ENCODE measurements around the gene RNF227.

RNF227 gene

DNA sequence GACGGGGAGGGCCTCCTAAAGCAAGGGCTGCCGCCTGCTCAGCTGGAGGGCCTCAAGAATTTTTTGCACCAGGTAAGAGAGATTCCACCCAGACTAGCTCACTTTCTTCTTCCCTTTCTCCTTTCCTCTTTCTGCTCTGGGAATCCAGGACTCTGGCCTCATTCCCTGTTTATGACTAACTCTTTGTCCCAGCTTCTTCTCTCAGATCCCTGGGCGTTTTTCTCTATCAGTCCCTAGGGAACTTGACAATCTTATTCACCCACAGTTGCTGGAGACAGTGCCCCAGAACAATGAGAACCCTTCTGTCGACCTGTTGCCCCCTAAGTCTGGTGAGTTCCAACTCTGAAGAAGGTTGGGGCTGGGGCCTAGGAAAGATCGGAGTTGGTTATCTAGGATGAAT lies 31.6 kb upstream of the RNF227 start:
- H3K14ac ChIP-seq (ENCODE audit: low read length), result no peak overlapping the region
- H2AFZ ChIP-seq (ENCODE audit: insufficient read depth, low read length, poor library complexity), result no peak overlapping the region
- no peak overlapping the region for H2BK120ac ChIP-seq (ENCODE audit: insufficient read depth, low read length, poor library complexity)
- H3K27me3 ChIP-seq (ENCODE audit: insufficient read depth, low read length), result no peaks in the 10 kb centered on the region
- no peak overlapping the region for H3K4ac ChIP-seq (ENCODE audit: low read depth, low read length)
- no peak overlapping the region for H2BK12ac ChIP-seq (ENCODE audit: low read length)
- H3K27ac ChIP-seq (ENCODE audit: low read depth, low read length), result no peak overlapping the region
- H3K9ac ChIP-seq (ENCODE audit: low read length), result no peak overlapping the region
- no peak overlapping the region for H3K4me2 ChIP-seq (ENCODE audit: low read length)
- H4K8ac ChIP-seq (ENCODE audit: low read depth, low read length), result no peak overlapping the region
- H3K18ac ChIP-seq (ENCODE audit: low read length), result no peak overlapping the region
- no peaks in the 10 kb centered on the region for H3K4me1 ChIP-seq (ENCODE audit: control insufficient read depth in 1 of 2, insufficient read depth in 2 of 2, low read length in 2 of 2)
- H3K4me3 ChIP-seq (ENCODE audit: low read depth, low read length), result no peak overlapping the region
- H3K9me3 ChIP-seq (ENCODE audit: insufficient read depth, low read depth, low read length), result peaks cover 2% of the 10 kb centered on the region
- H3K79me1 ChIP-seq (ENCODE audit: low read length), result no peaks in the 10 kb centered on the region
- no peak overlapping the region for H3K23ac ChIP-seq (ENCODE audit: low read length)
- WGBS (ENCODE audit: extremely low coverage, insufficient coverage, insufficient read length), result no CpG with 5 or more reads among the region's 5 CpGs
- H2AK5ac ChIP-seq (ENCODE audit: low read length), result no peak overlapping the region
- no peaks in the 10 kb centered on the region for H3K79me2 ChIP-seq (ENCODE audit: control insufficient read depth, insufficient read depth, low read length, poor library complexity)
- no peak overlapping the region for H4K12ac ChIP-seq (ENCODE audit: low read depth, low read length)
- DNase-seq, result no peak
- H4K91ac ChIP-seq (ENCODE audit: low read depth, low read length), result no peak overlapping the region
- peaks cover 45 to 53% of the 10 kb centered on the region in 2 experiments for H3K36me3 ChIP-seq (ENCODE audit: control insufficient read depth in 1 of 2, insufficient read depth in 2 of 2, low read length in 2 of 2)
- H2BK5ac ChIP-seq (ENCODE audit: low read depth, low read length, poor library complexity), result no peak overlapping the region

DNA sequence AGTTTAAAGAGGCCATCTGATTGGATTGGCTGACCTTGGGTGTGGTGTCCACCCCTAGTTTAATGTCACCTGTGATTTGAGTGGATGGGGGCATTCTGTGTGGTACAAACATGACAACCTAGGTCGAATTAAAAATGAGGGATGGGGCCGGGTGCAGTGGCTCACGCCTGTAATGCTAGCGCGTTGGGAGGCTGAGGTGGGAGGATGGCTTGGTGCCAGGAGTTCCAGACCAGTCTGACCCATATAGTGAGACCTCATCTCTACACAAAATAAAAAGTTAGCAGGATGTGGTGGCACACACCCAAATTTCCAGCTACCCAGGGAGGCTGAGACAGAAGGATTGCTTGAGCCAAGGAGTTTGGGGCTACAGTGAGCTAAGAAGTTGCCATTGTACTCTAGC lies 30.4 kb upstream of the RNF227 start:
- Histone ChIP-seq H2AFZ (ENCODE audit: insufficient read depth, low read length, poor library complexity) (no peak overlapping the region), H4K12ac (ENCODE audit: low read depth, low read length) (no peak overlapping the region), H3K4me1 (ENCODE audit: control insufficient read depth in 1 of 2, insufficient read depth in 2 of 2, low read length in 2 of 2) (no peaks in the 10 kb centered on the region), H2BK12ac (ENCODE audit: low read length) (no peak overlapping the region), H3K79me2 (ENCODE audit: control insufficient read depth, insufficient read depth, low read length, poor library complexity) (no peaks in the 10 kb centered on the region), H3K18ac (ENCODE audit: low read length) (no peak overlapping the region), H4K8ac (ENCODE audit: low read depth, low read length) (no peak overlapping the region), H2BK120ac (ENCODE audit: insufficient read depth, low read length, poor library complexity) (no peak overlapping the region), H3K4ac (ENCODE audit: low read depth, low read length) (no peak overlapping the region), H3K14ac (ENCODE audit: low read length) (no peak overlapping the region), H3K27me3 (ENCODE audit: insufficient read depth, low read length) (no peaks in the 10 kb centered on the region), H3K4me2 (ENCODE audit: low read length) (no peak overlapping the region), H3K23ac (ENCODE audit: low read length) (no peak overlapping the region), H2AK5ac (ENCODE audit: low read length) (no peak overlapping the region), H2BK5ac (ENCODE audit: low read depth, low read length, poor library complexity) (no peak overlapping the region), H3K27ac (ENCODE audit: low read depth, low read length) (no peak overlapping the region), H3K9me3 (ENCODE audit: insufficient read depth, low read depth, low read length) (peaks cover 2% of the 10 kb centered on the region), H4K91ac (ENCODE audit: low read depth, low read length) (no peak overlapping the region), H3K79me1 (ENCODE audit: low read length) (no peaks in the 10 kb centered on the region), H3K36me3 (ENCODE audit: control insufficient read depth in 1 of 2, insufficient read depth in 2 of 2, low read length in 2 of 2) (peaks cover 48 to 57% of the 10 kb centered on the region in 2 experiments), H3K4me3 (ENCODE audit: low read depth, low read length) (no peak overlapping the region), H3K9ac (ENCODE audit: low read length) (no peak overlapping the region)
- WGBS (ENCODE audit: extremely low coverage, insufficient coverage, insufficient read length), result no CpG with 5 or more reads among the region's 5 CpGs
- DNase-seq, result no peak

DNA sequence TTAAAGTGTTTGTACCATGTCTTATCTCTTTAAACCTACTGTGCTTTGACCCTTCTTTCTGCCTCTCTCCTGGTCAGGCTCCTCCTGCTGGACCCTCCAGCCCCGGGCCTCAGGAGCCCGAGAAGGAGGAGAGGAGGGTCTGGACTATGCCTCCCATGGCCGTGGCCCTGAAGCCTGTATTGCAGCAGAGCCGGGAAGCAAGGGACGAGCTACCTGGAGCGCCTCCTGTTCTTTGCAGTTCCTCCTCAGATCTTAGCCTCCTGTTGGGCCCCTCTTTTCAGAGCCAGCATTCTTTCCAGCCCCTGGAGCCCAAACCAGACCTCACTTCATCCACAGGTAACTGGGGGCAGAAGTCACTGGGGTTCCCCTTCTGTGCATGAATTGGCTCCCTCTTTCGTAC lies 29.6 kb upstream of the RNF227 start:
- Histone ChIP-seq H3K4me1 (ENCODE audit: control insufficient read depth in 1 of 2, insufficient read depth in 2 of 2, low read length in 2 of 2) (no peaks in the 10 kb centered on the region), H4K8ac (ENCODE audit: low read depth, low read length) (no peak overlapping the region), H3K27me3 (ENCODE audit: insufficient read depth, low read length) (no peaks in the 10 kb centered on the region), H3K4me2 (ENCODE audit: low read length) (no peak overlapping the region), H3K18ac (ENCODE audit: low read length) (no peak overlapping the region), H2AK5ac (ENCODE audit: low read length) (no peak overlapping the region), H4K12ac (ENCODE audit: low read depth, low read length) (no peak overlapping the region), H3K79me1 (ENCODE audit: low read length) (no peaks in the 10 kb centered on the region), H3K23ac (ENCODE audit: low read length) (no peak overlapping the region), H3K14ac (ENCODE audit: low read length) (no peak overlapping the region), H3K79me2 (ENCODE audit: control insufficient read depth, insufficient read depth, low read length, poor library complexity) (no peaks in the 10 kb centered on the region), H3K27ac (ENCODE audit: low read depth, low read length) (no peak overlapping the region), H4K91ac (ENCODE audit: low read depth, low read length) (no peak overlapping the region), H2BK5ac (ENCODE audit: low read depth, low read length, poor library complexity) (no peak overlapping the region), H3K4ac (ENCODE audit: low read depth, low read length) (no peak overlapping the region), H2BK12ac (ENCODE audit: low read length) (no peak overlapping the region), H3K9ac (ENCODE audit: low read length) (no peak overlapping the region), H2AFZ (ENCODE audit: insufficient read depth, low read length, poor library complexity) (no peak overlapping the region), H3K36me3 (ENCODE audit: control insufficient read depth in 1 of 2, insufficient read depth in 2 of 2, low read length in 2 of 2) (peaks cover 52 to 63% of the 10 kb centered on the region in 2 experiments), H2BK120ac (ENCODE audit: insufficient read depth, low read length, poor library complexity) (no peak overlapping the region), H3K4me3 (ENCODE audit: low read depth, low read length) (no peak overlapping the region), H3K9me3 (ENCODE audit: insufficient read depth, low read depth, low read length) (peaks cover 2% of the 10 kb centered on the region)
- DNase-seq, result no peak
- no CpG with 5 or more reads among the region's 7 CpGs for WGBS (ENCODE audit: extremely low coverage, insufficient coverage, insufficient read length)

DNA sequence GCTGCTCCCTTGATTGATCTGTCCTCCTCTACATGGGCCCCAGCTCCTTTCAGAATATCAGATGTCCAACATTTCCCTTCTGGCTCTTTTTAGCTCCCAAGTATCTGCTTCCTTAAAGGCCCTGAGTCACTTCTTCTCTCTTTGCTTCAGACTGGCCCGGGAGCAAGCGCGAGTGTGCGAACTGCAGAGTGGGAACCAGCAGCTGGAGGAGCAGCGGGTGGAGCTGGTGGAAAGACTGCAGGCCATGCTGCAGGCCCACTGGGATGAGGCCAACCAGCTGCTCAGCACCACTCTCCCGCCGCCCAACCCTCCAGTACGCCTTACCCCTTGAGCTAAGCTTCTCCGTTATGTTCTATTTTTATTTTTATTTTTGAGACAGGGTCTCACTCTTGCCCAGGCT lies 28.2 kb upstream of the RNF227 start:
- peaks cover 57 to 72% of the 10 kb centered on the region in 2 experiments for H3K36me3 ChIP-seq (ENCODE audit: control insufficient read depth in 1 of 2, insufficient read depth in 2 of 2, low read length in 2 of 2)
- H3K4me1 ChIP-seq (ENCODE audit: control insufficient read depth in 1 of 2, insufficient read depth in 2 of 2, low read length in 2 of 2), result no peaks in the 10 kb centered on the region
- no peak overlapping the region for H3K18ac ChIP-seq (ENCODE audit: low read length)
- H4K8ac ChIP-seq (ENCODE audit: low read depth, low read length), result no peak overlapping the region
- H2BK12ac ChIP-seq (ENCODE audit: low read length), result no peak overlapping the region
- H3K14ac ChIP-seq (ENCODE audit: low read length), result no peak overlapping the region
- no peaks in the 10 kb centered on the region for H3K27me3 ChIP-seq (ENCODE audit: insufficient read depth, low read length)
- no peak overlapping the region for H4K91ac ChIP-seq (ENCODE audit: low read depth, low read length)
- no peak overlapping the region for H3K23ac ChIP-seq (ENCODE audit: low read length)
- H3K27ac ChIP-seq (ENCODE audit: low read depth, low read length), result no peak overlapping the region
- peaks cover 2% of the 10 kb centered on the region for H3K9me3 ChIP-seq (ENCODE audit: insufficient read depth, low read depth, low read length)
- no CpG with 5 or more reads among the region's 9 CpGs for WGBS (ENCODE audit: extremely low coverage, insufficient coverage, insufficient read length)
- no peaks in the 10 kb centered on the region for H3K79me2 ChIP-seq (ENCODE audit: control insufficient read depth, insufficient read depth, low read length, poor library complexity)
- no peak overlapping the region for H2AK5ac ChIP-seq (ENCODE audit: low read length)
- no peak overlapping the region for H3K9ac ChIP-seq (ENCODE audit: low read length)
- H3K4me2 ChIP-seq (ENCODE audit: low read length), result no peak overlapping the region
- H4K12ac ChIP-seq (ENCODE audit: low read depth, low read length), result no peak overlapping the region
- H3K4ac ChIP-seq (ENCODE audit: low read depth, low read length), result no peak overlapping the region
- H3K4me3 ChIP-seq (ENCODE audit: low read depth, low read length), result no peak overlapping the region
- H3K79me1 ChIP-seq (ENCODE audit: low read length), result no peaks in the 10 kb centered on the region
- no peak overlapping the region for H2BK5ac ChIP-seq (ENCODE audit: low read depth, low read length, poor library complexity)
- no peak for DNase-seq
- H2AFZ ChIP-seq (ENCODE audit: insufficient read depth, low read length, poor library complexity), result no peak overlapping the region
- H2BK120ac ChIP-seq (ENCODE audit: insufficient read depth, low read length, poor library complexity), result no peak overlapping the region
